Adrenal gland (tissue), 12 donors: ENCODE results near the gene ATOH8. TPM values are rescaled to one million over a fixed set of nuclear protein-coding genes. Genes with fewer than 3 reads are reported as not detected.
A peak's percentile ranks its signal among the peaks of the same experiment; 100 is the strongest.

ENCODE experiments used
- DNase-seq, 7 donors: peaks; one replicate each; pipeline ENCODE4 v3.0.0-alpha.2; 2019 to 2020
- H3K27ac ChIP-seq, 5 donors: fragments of 200-600 bp; sonication (generic) in 4 of 5; 1 replicate in 3 of 5; 2 replicates in 2 of 5; pipeline versions ENCODE4 v1.5.1 to v1.8.0; 2016 to 2020; ENCODE audit warnings: mild to moderate bottlenecking in 1 of 5
- H3K27me3 ChIP-seq: fragments of 200-600 bp; 2 replicates; pipeline ENCODE4 v1.8.0; 2021
- H3K36me3 ChIP-seq, 2 donors: fragments of 200-600 bp; replicated peaks in 1 of 2; 1 replicate in 1 of 2; 2 replicates in 1 of 2; pipeline versions ENCODE4 v1.5.1 to v1.8.0; 2018 to 2022
- H3K4me1 ChIP-seq, 2 donors: fragments of 200-600 bp; replicated peaks in 1 of 2; 1 replicate in 1 of 2; 2 replicates in 1 of 2; pipeline versions ENCODE4 v1.5.1 to v1.8.0; 2018 to 2021
- H3K4me3 ChIP-seq, 4 donors: fragments of 200-600 bp; sonication (generic) in 3 of 4; one replicate each; pipeline ENCODE4 v1.5.1; 2016 to 2018
- H3K9me3 ChIP-seq, 3 donors: fragments of 200-600 bp; sonication (generic) in 1 of 3; replicated peaks in 1 of 3; 1 replicate in 2 of 3; 2 replicates in 1 of 3; pipeline versions ENCODE4 v1.5.1 to v1.8.0; 2016 to 2021
- POLR2A ChIP-seq, 2 donors: fragments of 450-650 bp; IDR thresholded peaks; one replicate each; pipeline ENCODE4 v1.6.1; 2017; ENCODE audit warnings: antibody characterized with exemption in 2 of 2, mild to moderate bottlenecking in 2 of 2, moderate library complexity in 1 of 2
- WGBS, 4 donors: extraction: QIAGEN DNeasy Blood & Tissue Kit in 2 of 4; methylation state at CpG; one replicate each; pipeline versions ENCODE4 v1.1.5 to v1.1.7; 2013 to 2017; 5-methylcytosine and 5-hydroxymethylcytosine counted together
- intact Hi-C, 2 donors: fragments of 100-400 bp; cut with DNase I; formaldehyde crosslinking; loops; one replicate each; pipeline versions ENCODE4 v1.14.1 to v1.15.0; 2022 to 2023
- polyA plus RNA-seq, 3 donors: library from polyadenylated mRNA; stranded (reverse); fragments of 200-250 nt in 2 of 3; fragments of 350-450 nt in 1 of 3; fragmentation: Illumina TruSeq in 1 of 3; extraction: RNeasy Lipid Tissue Mini Kit (QIAGEN cat#74804) in 1 of 3; gene quantifications; one replicate each; pipeline ENCODE4 v1.2.3, GENCODE V29; 2013 to 2014
- total RNA-seq, 9 donors: library from RNA; depleted of rRNA in 4 of 9; stranded (reverse); fragments of >200 nt in 4 of 9; fragments of 120-200 nt in 1 of 9; fragmentation: NEBNext Ultra II Directional in 1 of 9; extraction: Animal tissue kit (Norgen Biotek cat#: 25700) in 1 of 9; gene quantifications; one replicate each; pipeline versions ENCODE4 v1.1.0 to v1.2.4, GENCODE V29; 2013 to 2023
- TF ChIP-seq, protein P1 (sequence below), 6 experiments: fragments of 450-650 bp in 4 of 6; fragments of 200-600 bp in 2 of 6; sonication (generic) in 1 of 6; IDR thresholded peaks; 1 replicate in 5 of 6; 2 replicates in 1 of 6; pipeline versions ENCODE4 v1.5.1 to v1.8.0; 2016 to 2021; ENCODE audit warnings: antibody characterized with exemption in 6 of 6, mild to moderate bottlenecking in 2 of 6, moderate library complexity in 1 of 6
- donor health status: healthy with polysubstance abuse.
- donor health status: Bipolar disorder and iron deficiency.
- donor health status: DM: yes; HTN: yes; CAD: no.
- donor health status: DM: no; HTN: no; CAD: no.
- donor health status: DM: no; HTN: no; CAD: no.
- donor health status: DM: yes; HTN: yes; CAD: no.

Gene ATOH8
- total and polyA plus RNA-seq, 12 donors: 0.88 to 44.0 (median 6.0) TPM

DNA sequence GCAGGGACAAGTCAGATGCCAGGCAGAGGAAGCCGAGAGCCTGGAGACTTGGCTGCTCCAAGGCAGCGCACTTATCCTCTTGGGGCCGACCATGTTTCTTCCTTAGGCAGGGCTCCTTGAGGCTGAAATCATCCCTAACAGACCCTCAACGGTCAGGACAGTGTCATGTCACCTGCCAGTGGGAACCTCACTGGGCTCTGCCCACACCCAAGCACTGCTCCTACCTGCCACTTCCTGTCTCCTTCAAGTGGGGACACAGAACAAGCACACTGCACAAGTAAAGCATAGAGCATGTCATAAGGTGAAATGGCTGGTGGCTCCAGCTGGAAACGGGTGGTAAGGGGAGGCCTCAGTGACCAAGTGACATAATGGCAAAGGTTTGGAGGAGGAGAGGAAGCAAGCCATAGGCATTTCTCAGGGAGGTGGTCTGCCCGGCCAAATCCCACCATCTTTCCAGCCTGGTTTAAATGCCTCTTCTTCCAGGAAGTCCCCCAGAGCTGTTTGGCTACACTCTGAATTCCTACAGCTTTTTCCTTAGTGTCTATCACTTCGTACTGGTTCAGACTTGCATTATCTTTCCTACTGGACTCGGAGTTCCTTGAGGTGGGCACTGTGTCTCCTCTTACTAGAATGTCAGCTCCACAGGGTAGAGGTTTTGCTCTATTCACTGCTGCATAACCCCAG, 7.3 kb upstream of the ATOH8 start:
- no peak overlapping the region for H3K4me3 ChIP-seq
- TF ChIP-seq POLR2A (IDR thresholded peaks at IDR 0.05): no peak
- TF ChIP-seq, protein P1, sequence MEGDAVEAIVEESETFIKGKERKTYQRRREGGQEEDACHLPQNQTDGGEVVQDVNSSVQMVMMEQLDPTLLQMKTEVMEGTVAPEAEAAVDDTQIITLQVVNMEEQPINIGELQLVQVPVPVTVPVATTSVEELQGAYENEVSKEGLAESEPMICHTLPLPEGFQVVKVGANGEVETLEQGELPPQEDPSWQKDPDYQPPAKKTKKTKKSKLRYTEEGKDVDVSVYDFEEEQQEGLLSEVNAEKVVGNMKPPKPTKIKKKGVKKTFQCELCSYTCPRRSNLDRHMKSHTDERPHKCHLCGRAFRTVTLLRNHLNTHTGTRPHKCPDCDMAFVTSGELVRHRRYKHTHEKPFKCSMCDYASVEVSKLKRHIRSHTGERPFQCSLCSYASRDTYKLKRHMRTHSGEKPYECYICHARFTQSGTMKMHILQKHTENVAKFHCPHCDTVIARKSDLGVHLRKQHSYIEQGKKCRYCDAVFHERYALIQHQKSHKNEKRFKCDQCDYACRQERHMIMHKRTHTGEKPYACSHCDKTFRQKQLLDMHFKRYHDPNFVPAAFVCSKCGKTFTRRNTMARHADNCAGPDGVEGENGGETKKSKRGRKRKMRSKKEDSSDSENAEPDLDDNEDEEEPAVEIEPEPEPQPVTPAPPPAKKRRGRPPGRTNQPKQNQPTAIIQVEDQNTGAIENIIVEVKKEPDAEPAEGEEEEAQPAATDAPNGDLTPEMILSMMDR (IDR thresholded peaks at IDR 0.05): no peak
- no peak for DNase-seq
- intact Hi-C loops: loop anchor here (5.0 kb wide), 2 partner anchors 51 to 66 kb away; no protein-coding TSS in a partner anchor
- H3K27ac ChIP-seq: peak overlapping the region in 1 of 5 donors; percentile 1
- no peaks in the 10 kb centered on the region for H3K9me3 ChIP-seq
- no peaks in the 10 kb centered on the region for H3K27me3 ChIP-seq
- WGBS, 4 donors: 74 to 78% (median 77%) methylated on average over 4 to 8 of the region's 8 CpGs
- peaks cover 26 to 47% of the 10 kb centered on the region in 2 donors for H3K4me1 ChIP-seq
- no peaks in the 10 kb centered on the region for H3K36me3 ChIP-seq

DNA sequence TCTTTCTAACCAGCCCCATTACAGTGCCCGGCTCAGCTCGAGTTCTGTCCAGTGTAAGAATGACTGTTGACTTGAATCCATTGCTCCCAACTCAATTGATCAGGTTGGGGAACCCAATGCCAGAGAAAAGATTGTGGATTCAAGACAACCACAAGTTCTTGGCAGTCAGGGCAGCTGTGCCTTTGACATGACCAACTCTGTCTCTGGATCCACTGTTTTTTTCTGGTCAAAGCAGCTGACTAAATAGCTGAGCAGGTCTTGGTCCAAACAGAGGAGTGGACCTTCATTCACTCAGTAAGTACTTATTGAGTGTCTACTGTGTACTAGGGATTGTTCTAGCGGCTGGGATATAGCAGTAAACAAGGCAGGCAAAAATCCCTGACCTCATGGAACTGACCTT, 6.3 kb upstream of the ATOH8 start:
- Histone ChIP-seq H3K27ac (no peak overlapping the region), H3K9me3 (no peaks in the 10 kb centered on the region), H3K27me3 (no peaks in the 10 kb centered on the region), H3K36me3 (no peaks in the 10 kb centered on the region), H3K4me3 (no peak overlapping the region), H3K4me1 (peaks cover 21 to 40% of the 10 kb centered on the region in 2 donors)
- WGBS, 4 donors: 81 to 87% (median 82%) methylated on average over 3 of the region's 3 CpGs
- intact Hi-C loops: loop anchor here (5.0 kb wide), 2 partner anchors 50 to 65 kb away; no protein-coding TSS in a partner anchor
- TF ChIP-seq POLR2A (IDR thresholded peaks at IDR 0.05): no peak
- TF ChIP-seq, protein P1 (IDR thresholded peaks at IDR 0.05): no peak
- DNase-seq: no peak

DNA sequence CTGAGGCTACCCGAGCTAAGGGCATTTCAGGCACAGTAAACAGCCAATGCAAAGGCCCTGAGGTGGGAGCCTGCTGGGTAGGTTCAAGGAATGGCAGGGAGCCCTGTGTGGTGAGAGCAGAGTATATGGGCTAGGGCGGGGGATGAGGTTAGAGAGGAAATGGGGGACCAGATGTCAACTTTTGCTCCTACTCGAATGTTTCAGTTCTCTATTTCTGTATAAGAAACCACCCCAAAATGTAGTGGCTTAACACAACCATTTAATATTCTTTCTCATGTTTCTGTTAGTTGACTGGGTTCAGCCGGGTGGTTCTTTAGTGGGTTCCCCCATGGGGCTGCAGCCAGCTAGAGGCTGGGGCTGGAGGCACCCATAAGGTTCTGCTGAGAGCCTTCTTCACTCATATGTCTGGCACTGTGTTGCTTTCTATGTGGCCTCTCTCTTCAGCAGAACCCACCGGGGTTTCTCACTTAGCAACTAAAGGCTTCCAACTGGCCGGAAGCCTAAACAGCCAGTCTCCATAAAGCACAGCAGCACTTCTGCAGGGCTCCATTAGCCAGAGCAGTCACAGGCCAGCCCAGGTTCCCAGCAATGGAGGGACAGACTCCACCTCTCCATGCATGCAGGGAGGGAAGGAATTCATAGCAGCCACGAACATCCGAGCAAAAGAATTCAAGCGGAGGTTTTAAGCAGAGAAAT, 5.6 kb upstream of the ATOH8 start:
- Histone ChIP-seq H3K36me3 (no peaks in the 10 kb centered on the region), H3K9me3 (no peaks in the 10 kb centered on the region), H3K27me3 (no peaks in the 10 kb centered on the region), H3K4me1 (peaks cover 15 to 37% of the 10 kb centered on the region in 2 donors), H3K27ac (peak overlapping the region in 1 of 5 donors; percentile 33), H3K4me3 (no peak overlapping the region)
- WGBS, 4 donors: 74 to 84% (median 81%) methylated on average over 9 of the region's 9 CpGs
- TF ChIP-seq, protein P1 (IDR thresholded peaks at IDR 0.05): no peak
- no peak for TF ChIP-seq POLR2A (IDR thresholded peaks at IDR 0.05)
- DNase-seq: no peak
- intact Hi-C loops: loop anchor here (2.0 to 5.0 kb wide), 3 partner anchors 19 to 64 kb away; no protein-coding TSS in a partner anchor
